Activated T-cell treated with anti-CD3 and anti-CD28 coated beads, Interleukin-2, amount 50 U/mL, for 4 hours (primary cell): Measurements from ENCODE around the gene WIF1. TPM values are rescaled to one million over a fixed set of nuclear protein-coding genes. Genes with fewer than 3 reads are reported as not detected.

ENCODE experiments used
- ATAC-seq, 2 donors: fragments of 200-7000 bp; cut with Tn5 transposase; one replicate each; pipeline ENCODE4 v1.10.0; 2021
- DNase-seq: peaks from one replicate; pipeline ENCODE4 v3.0.0-alpha.2; 2020
- H3K27me3 Mint-ChIP-seq: one replicate; pipeline ENCODE4 v1.8.0; 2021; ENCODE audit warnings: low read depth, mixed read lengths
- H3K36me3 Mint-ChIP-seq: one replicate; pipeline ENCODE4 v1.8.0; 2022; ENCODE audit warnings: mixed read lengths; ENCODE audit not compliant: insufficient read depth
- H3K4me1 Mint-ChIP-seq: one replicate; pipeline ENCODE4 v1.8.0; 2021; ENCODE audit warnings: low read depth, mixed read lengths
- H3K4me3 Mint-ChIP-seq: one replicate; pipeline ENCODE4 v1.8.0; 2021; ENCODE audit warnings: mild to moderate bottlenecking, moderate library complexity, mixed read lengths
- H3K9me3 Mint-ChIP-seq: one replicate; pipeline ENCODE4 v1.8.0; 2021; ENCODE audit warnings: mixed read lengths
- total RNA-seq, 3 donors: library from RNA; stranded (reverse); gene quantifications; one replicate each; pipeline ENCODE4 v1.2.1, GENCODE V29; 2021

The WIF1 gene
- total RNA-seq, 3 donors from 2014 or later, result 0.08 TPM; not detected in 2

- H3K36me3 Mint-ChIP-seq, result no peaks in the 10 kb centered on the region
- H3K27me3 Mint-ChIP-seq, result peaks cover 1% of the 10 kb centered on the region
- no peaks in the 10 kb centered on the region for H3K4me1 Mint-ChIP-seq
- no peak overlapping the region for H3K4me3 Mint-ChIP-seq
- H3K9me3 Mint-ChIP-seq, result peaks cover 7% of the 10 kb centered on the region
- DNase-seq (no peak), ATAC-seq (no peak)
These were observed 96.0 kb downstream of the WIF1 start for GRCh38 chr12:65025136-65025535.

- DNase-seq, result no peak
- Mint-ChIP-seq H3K9me3 (peaks cover 7% of the 10 kb centered on the region), H3K36me3 (no peaks in the 10 kb centered on the region), H3K4me1 (no peaks in the 10 kb centered on the region), H3K27me3 (no peaks in the 10 kb centered on the region), H3K4me3 (no peak overlapping the region)
- no peak for ATAC-seq
These were observed 97.6 kb downstream of the WIF1 start for GRCh38 chr12:65023485-65023884.

- Mint-ChIP-seq H3K4me1 (no peaks in the 10 kb centered on the region), H3K36me3 (no peaks in the 10 kb centered on the region), H3K4me3 (no peak overlapping the region)
These were observed 98.1 kb downstream of the WIF1 start for GRCh38 chr12:65022960-65023359.

GRCh38 chr12:65022421-65022820 lies 98.7 kb downstream of the WIF1 start:
- no peak for DNase-seq
- no peaks in the 10 kb centered on the region for H3K36me3 Mint-ChIP-seq
- H3K4me3 Mint-ChIP-seq, result no peak overlapping the region
- H3K9me3 Mint-ChIP-seq, result peaks cover 5% of the 10 kb centered on the region
- no peak for ATAC-seq
- H3K27me3 Mint-ChIP-seq, result no peaks in the 10 kb centered on the region
- H3K4me1 Mint-ChIP-seq, result no peaks in the 10 kb centered on the region

More at GRCh38 chr12:65022960-65023359, 98.1 kb downstream of the WIF1 start:
- ATAC-seq (no peak), DNase-seq (no peak)
- no peaks in the 10 kb centered on the region for H3K27me3 Mint-ChIP-seq
- H3K9me3 Mint-ChIP-seq, result peaks cover 6% of the 10 kb centered on the region

GRCh38 chr12:65019696-65020234 lies 101.3 kb downstream of the WIF1 start:
- Mint-ChIP-seq H3K4me1 (no peaks in the 10 kb centered on the region), H3K9me3 (no peaks in the 10 kb centered on the region), H3K4me3 (no peak overlapping the region), H3K27me3 (no peaks in the 10 kb centered on the region), H3K36me3 (no peaks in the 10 kb centered on the region)
- DNase-seq, result no peak
- ATAC-seq, result no peak

GRCh38 chr12:65016881-65017650 lies 104.0 kb downstream of the WIF1 start:
- no peak for DNase-seq
- peaks cover 8% of the 10 kb centered on the region for H3K27me3 Mint-ChIP-seq
- H3K36me3 Mint-ChIP-seq, result no peaks in the 10 kb centered on the region
- no peak overlapping the region for H3K4me3 Mint-ChIP-seq
- no peaks in the 10 kb centered on the region for H3K9me3 Mint-ChIP-seq
- H3K4me1 Mint-ChIP-seq, result no peaks in the 10 kb centered on the region
- no peak for ATAC-seq

GRCh38 chr12:65015850-65016249 lies 105.3 kb downstream of the WIF1 start:
- Mint-ChIP-seq H3K36me3 (no peaks in the 10 kb centered on the region), H3K4me3 (no peak overlapping the region), H3K9me3 (no peaks in the 10 kb centered on the region), H3K4me1 (no peaks in the 10 kb centered on the region), H3K27me3 (peaks cover 10% of the 10 kb centered on the region)
- ATAC-seq (no peak), DNase-seq (no peak)

- no peaks in the 10 kb centered on the region for H3K9me3 Mint-ChIP-seq
- H3K4me1 Mint-ChIP-seq, result no peaks in the 10 kb centered on the region
- no peaks in the 10 kb centered on the region for H3K36me3 Mint-ChIP-seq
- DNase-seq (no peak), ATAC-seq (no peak)
- no peak overlapping the region for H3K4me3 Mint-ChIP-seq
- H3K27me3 Mint-ChIP-seq, result peaks cover 10% of the 10 kb centered on the region
These were observed 106.4 kb downstream of the WIF1 start for GRCh38 chr12:65014504-65015271.

GRCh38 chr12:65010437-65010836 lies 110.7 kb downstream of the WIF1 start:
- ATAC-seq (no peak), DNase-seq (no peak)
- no peak overlapping the region for H3K4me3 Mint-ChIP-seq
- H3K4me1 Mint-ChIP-seq, result no peaks in the 10 kb centered on the region
- no peaks in the 10 kb centered on the region for H3K36me3 Mint-ChIP-seq
- peaks cover 10% of the 10 kb centered on the region for H3K27me3 Mint-ChIP-seq
- no peaks in the 10 kb centered on the region for H3K9me3 Mint-ChIP-seq

GRCh38 chr12:65005716-65006115 lies 115.4 kb downstream of the WIF1 start:
- peaks cover 4% of the 10 kb centered on the region for H3K9me3 Mint-ChIP-seq
- H3K27me3 Mint-ChIP-seq, result peaks cover 7% of the 10 kb centered on the region
- H3K4me1 Mint-ChIP-seq, result no peaks in the 10 kb centered on the region
- DNase-seq (no peak), ATAC-seq (no peak)
- H3K4me3 Mint-ChIP-seq, result no peak overlapping the region
- no peaks in the 10 kb centered on the region for H3K36me3 Mint-ChIP-seq

GRCh38 chr12:65004270-65004669 lies 116.8 kb downstream of the WIF1 start:
- Mint-ChIP-seq H3K4me3 (no peak overlapping the region), H3K36me3 (no peaks in the 10 kb centered on the region), H3K4me1 (no peaks in the 10 kb centered on the region), H3K27me3 (peaks cover 7% of the 10 kb centered on the region), H3K9me3 (peaks cover 4% of the 10 kb centered on the region)
- ATAC-seq, result no peak
- DNase-seq, result no peak

Other genes starting within 250 kb of the WIF1 start
- gene LEMD3, start 48.3 kb upstream of the WIF1 start, total RNA-seq, result 10 to 100 TPM; 30.9 to 34.3 (median 32.5) TPM
- gene MSRB3, start 157.4 kb upstream of the WIF1 start, total RNA-seq, result under 1 TPM; 0.05 to 0.24 (median 0.10) TPM